Esophagus mucosa (tissue), 1 donor: ENCODE data around the gene SMDT1. TPM values are rescaled to one million over a fixed set of nuclear protein-coding genes. Genes with fewer than 3 reads are reported as not detected.

Source experiments
- ATAC-seq: fragments of 200-7000 bp; cut with Tn5 transposase; one replicate; pipeline ENCODE4 v1.9.1; 2020
- total RNA-seq: library from RNA; stranded (reverse); gene quantifications from one replicate; pipeline ENCODE4 v1.2.4, GENCODE V29; 2023
- donor health status: DM: yes; HTN: yes; CAD: no.

The SMDT1 gene
- 86.4 TPM for total RNA-seq

- peak; percentile 92 for ATAC-seq
Observed at GRCh38 chr22:42079319-42080251, at the start of gene SMDT1. Gene SMDT1, plus strand, starts transcription at chr22:42079700. Its CDS starts 69 bp downstream, at chr22:42079769.

- no peak for ATAC-seq
Observed at GRCh38 chr22:42033263-42034181, 46.0 kb upstream of the SMDT1 start.

DNA sequence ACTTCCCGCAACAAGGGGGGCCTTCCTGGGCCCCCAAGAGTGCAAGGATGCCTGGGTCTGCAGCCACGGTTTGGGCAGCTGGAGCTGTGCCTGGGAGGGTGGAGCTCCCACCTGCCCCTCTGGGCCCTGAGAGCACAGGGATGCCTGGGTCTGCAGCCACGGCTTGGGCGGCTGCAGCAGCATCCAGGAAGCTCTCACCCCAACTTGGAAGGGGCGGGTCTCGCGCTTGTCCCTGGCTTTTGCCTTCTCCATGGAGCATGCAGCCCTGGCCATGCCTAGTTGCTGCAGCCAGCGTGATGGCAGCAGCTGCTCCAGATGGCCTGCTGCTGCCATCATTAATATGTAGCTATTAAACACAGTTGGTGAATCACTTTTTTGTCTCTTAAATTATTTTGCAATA, 44.2 kb upstream of the SMDT1 start:
- ATAC-seq = no peak

DNA sequence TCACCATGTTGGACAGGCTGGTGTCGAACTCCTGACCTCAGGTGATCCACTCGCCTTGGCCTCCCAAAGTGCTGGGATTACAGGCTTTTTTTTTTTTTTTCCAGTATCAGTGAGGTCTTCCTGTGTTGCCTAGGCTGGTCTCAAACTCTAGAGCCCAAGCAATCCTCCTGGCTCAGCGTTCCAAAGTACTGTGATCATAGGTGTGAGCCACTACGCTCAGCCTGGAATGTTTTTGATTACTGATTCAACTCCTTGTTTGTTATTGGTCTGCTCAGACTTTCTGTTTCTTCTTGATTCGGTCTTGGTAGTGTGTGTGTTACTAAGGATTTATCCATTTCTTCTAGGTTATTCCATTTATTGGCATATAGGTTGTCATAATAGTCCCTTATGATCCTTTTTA, 40.2 kb upstream of the SMDT1 start:
- ATAC-seq = no peak

- no peak for ATAC-seq
Observed at GRCh38 chr22:42041784-42042183, 37.7 kb upstream of the SMDT1 start.

GRCh38 chr22:42050641-42051180, 28.8 kb upstream of the SMDT1 start:
- ATAC-seq = no peak

GRCh38 chr22:42052765-42053164, 26.7 kb upstream of the SMDT1 start:
- no peak for ATAC-seq

- ATAC-seq = no peak
Observed at GRCh38 chr22:42056757-42057511, 22.6 kb upstream of the SMDT1 start.

DNA sequence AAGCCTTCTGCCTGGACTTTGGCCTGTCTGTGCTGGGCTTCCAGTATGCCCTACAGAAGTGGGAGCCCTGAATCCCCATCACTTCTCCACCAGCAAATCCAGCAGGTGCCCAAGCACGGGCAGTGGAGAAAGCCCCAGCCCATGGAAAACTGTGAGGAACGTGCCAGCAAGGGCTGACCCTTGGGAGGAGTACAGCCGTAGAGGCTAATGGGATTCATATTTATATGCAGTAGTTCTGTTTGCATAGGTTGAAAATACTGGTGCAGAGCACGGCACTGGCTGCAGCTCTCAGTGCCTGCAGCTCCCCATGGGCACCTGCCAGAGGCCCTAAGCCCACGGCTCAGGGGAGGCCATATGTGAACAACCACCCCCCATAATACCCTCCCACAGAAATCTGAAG, 19.0 kb upstream of the SMDT1 start:
- ATAC-seq = no peak

- ATAC-seq = no peak
Observed at GRCh38 chr22:42061041-42061440, 18.5 kb upstream of the SMDT1 start.

- ATAC-seq = no peak
Observed at GRCh38 chr22:42062506-42063170, 16.9 kb upstream of the SMDT1 start.

DNA sequence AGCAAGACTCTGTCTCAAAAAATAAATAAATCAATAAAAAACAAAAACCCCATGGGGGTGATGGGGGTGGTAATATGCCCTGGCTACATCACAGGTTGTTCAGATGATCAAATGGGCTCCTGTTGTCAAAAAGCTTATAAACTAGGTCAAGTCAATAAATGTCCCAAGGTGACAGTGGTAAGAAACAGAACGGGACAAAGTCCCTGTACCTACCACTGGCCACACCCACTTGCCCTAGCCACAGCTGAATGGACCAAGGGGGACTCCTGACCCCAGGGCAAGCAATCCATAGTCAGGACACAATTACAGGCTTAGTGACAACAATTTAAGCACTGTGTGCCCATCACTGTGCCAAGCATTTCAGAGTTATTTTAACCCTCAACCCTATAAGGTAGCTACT, 14.9 kb upstream of the SMDT1 start:
- no peak for ATAC-seq

GRCh38 chr22:42065438-42066125, 13.9 kb upstream of the SMDT1 start:
- no peak for ATAC-seq

DNA sequence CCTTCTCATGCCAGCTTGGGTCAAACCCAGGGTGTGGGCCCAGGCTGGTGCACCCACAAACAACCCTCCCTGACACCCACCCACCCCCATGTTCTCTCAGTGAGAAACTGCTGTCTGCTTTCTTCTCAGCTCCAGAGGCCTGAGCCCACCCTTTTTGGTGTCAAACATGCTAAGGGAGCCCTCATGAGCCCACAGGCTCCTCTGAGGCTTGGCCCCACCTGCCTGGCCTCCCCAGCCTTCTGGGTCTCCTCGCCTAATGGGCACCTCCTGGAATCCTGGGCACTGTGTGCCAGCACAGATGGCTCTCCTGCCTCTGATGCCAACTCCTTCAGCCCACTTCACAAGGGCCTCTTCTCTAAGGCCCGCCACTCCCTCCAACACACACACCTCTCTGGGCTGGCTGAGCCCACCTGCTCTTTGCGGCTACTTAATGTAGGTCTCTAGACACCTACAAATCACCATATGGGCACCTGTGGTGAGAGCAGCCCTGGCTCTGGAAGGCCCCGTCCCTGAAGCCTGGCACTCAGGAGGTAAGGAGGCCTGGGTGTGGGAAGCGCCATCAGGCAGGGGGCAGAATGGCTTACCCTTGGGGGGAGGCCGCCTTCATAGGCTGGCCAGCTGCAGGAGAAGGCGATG, 13.3 kb upstream of the SMDT1 start:
- ATAC-seq = no peak

GRCh38 chr22:42066937-42067336, 12.6 kb upstream of the SMDT1 start:
- no peak for ATAC-seq

DNA sequence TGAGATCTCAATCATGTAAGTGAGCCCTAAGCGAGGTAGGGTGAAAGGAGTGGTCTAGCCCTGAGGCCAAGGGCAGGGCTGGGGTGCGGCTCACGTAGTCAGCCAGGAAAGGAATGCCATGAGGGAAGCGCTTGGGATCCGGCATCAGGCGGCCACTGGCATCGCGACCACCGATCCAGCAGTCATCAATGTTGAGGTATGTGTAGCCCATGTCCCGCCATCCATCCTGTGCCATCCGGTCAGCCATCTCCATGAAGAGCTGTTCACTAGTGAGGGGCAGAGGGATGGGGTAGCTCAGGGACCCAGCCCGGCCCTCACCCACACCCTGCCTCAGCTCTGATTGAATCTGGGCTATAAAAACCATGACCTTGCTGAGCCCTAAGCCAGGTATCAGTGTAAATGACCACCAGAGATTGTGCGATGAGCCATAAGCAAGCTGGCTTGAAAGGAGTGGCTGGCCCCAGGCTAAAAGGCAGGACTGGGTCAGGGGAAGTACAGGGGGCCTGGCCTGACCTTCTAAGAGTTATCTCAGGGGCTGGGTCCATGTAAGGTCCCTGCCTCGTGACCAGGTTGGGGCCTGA, 11.7 kb upstream of the SMDT1 start:
- no peak for ATAC-seq

DNA sequence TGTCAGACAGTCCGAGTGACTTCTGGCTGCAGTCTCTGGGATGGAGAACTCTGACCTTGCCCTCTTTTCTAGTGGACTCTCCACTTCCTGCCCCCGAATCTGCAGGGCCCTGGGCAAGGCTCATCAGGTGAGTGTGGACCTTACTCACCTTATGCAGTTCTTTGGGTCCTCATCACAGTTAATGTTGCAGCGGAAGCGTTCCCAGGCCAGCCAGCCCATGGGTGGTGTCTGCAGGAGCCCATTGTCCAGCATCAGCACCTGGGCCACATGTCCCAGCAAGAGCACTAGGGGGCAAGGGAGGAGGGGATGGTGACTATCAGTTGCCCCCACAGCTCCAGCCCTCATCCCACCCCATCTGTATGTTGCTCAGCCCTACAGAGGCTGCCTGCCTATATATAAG, 11.2 kb upstream of the SMDT1 start:
- no peak for ATAC-seq

- peak; percentile 9 for ATAC-seq
Observed at GRCh38 chr22:42069801-42070516, 9.5 kb upstream of the SMDT1 start.
